Ascending aorta (tissue), 2 donors: ENCODE measurements around the gene TMEM63B. TPM values are rescaled to one million over a fixed set of nuclear protein-coding genes. Genes with fewer than 3 reads are reported as not detected.

Experiments
- DNase-seq, 2 donors: peaks; one replicate each; pipeline ENCODE4 v3.0.0-alpha.2; 2019; ENCODE audit warnings: low spot score in 2 of 2
- H3K27ac ChIP-seq, 2 donors: fragments of 200-600 bp; sonication (generic); one replicate each; pipeline ENCODE4 v1.5.1; 2016 to 2017; ENCODE audit warnings: mild to moderate bottlenecking in 1 of 2
- H3K27me3 ChIP-seq: fragments of 200-600 bp; sonication (generic); one replicate; pipeline ENCODE4 v1.5.1; 2017
- H3K36me3 ChIP-seq, 2 donors: fragments of 200-600 bp; sonication (generic); one replicate each; pipeline ENCODE4 v1.5.1; 2016
- H3K4me1 ChIP-seq, 2 donors: fragments of 200-600 bp; sonication (generic); one replicate each; pipeline ENCODE4 v1.5.1; 2016 to 2017; ENCODE audit warnings: mild to moderate bottlenecking in 1 of 2
- H3K4me3 ChIP-seq, 2 donors: fragments of 200-600 bp; sonication (generic); one replicate each; pipeline ENCODE4 v1.5.1; 2016 to 2017; ENCODE audit warnings: mild to moderate bottlenecking in 1 of 2
- H3K9me3 ChIP-seq, 2 donors: fragments of 200-600 bp; sonication (generic); one replicate each; pipeline ENCODE4 v1.5.1; 2016
- intact Hi-C: fragments of 100-400 bp; cut with DNase I; formaldehyde crosslinking; loops from one replicate; pipeline ENCODE4 v1.15.1; 2023
- total RNA-seq: library from RNA; depleted of rRNA; stranded (reverse); fragments of >200 nt; gene quantifications from one replicate; pipeline ENCODE4 v1.1.0, GENCODE V29; 2016
- TF ChIP-seq, protein P1 (sequence below), 3 experiments: fragments of 200-600 bp in 2 of 3; fragments of 450-650 bp in 1 of 3; sonication (generic) in 2 of 3; IDR thresholded peaks; one replicate each; pipeline ENCODE4 v1.5.1; 2016 to 2019; ENCODE audit warnings: antibody characterized with exemption in 3 of 3, mild to moderate bottlenecking in 1 of 3, moderate library complexity in 1 of 3

The TMEM63B gene
- total RNA-seq, 1 donor from 2014 or later, result 9.6 TPM

DNA sequence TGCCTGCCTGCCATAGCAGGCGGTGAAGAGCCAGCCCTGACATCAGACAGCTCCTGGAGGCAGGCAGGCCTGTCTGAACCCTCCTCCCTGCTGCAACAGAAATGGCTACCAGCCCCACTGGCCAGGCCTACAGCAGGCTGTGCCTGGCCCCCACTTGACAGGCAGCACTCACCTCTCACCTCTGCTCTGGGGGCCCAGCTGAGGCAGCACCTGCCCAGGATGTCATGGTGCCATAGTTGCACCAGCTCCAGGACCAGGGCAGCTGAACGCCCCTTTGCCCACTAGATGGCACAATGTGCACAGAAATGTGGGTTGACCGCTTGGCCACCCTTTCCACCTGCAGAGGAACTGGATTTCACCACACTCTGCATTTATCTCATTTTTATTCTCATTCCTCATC lies 30.7 kb upstream of the TMEM63B start:
- no peak overlapping the region for H3K27ac ChIP-seq
- DNase-seq, result peak in 1 of 2 donors; percentile 79
- H3K4me3 ChIP-seq, result no peak overlapping the region
- H3K4me1 ChIP-seq, result no peaks in the 10 kb centered on the region
- H3K27me3 ChIP-seq, result no peaks in the 10 kb centered on the region
- peaks cover 0 to 2% of the 10 kb centered on the region in 2 donors for H3K36me3 ChIP-seq
- no peaks in the 10 kb centered on the region for H3K9me3 ChIP-seq
- intact Hi-C loops, result loop anchor here (1.0 to 10.0 kb wide), 4 partner anchors 36 to 242 kb away; partner anchors contain the start of gene AARS2
- TF ChIP-seq, protein P1, sequence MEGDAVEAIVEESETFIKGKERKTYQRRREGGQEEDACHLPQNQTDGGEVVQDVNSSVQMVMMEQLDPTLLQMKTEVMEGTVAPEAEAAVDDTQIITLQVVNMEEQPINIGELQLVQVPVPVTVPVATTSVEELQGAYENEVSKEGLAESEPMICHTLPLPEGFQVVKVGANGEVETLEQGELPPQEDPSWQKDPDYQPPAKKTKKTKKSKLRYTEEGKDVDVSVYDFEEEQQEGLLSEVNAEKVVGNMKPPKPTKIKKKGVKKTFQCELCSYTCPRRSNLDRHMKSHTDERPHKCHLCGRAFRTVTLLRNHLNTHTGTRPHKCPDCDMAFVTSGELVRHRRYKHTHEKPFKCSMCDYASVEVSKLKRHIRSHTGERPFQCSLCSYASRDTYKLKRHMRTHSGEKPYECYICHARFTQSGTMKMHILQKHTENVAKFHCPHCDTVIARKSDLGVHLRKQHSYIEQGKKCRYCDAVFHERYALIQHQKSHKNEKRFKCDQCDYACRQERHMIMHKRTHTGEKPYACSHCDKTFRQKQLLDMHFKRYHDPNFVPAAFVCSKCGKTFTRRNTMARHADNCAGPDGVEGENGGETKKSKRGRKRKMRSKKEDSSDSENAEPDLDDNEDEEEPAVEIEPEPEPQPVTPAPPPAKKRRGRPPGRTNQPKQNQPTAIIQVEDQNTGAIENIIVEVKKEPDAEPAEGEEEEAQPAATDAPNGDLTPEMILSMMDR (IDR thresholded peaks at IDR 0.05), result peak; percentile 79 to 88 (median 84)

DNA sequence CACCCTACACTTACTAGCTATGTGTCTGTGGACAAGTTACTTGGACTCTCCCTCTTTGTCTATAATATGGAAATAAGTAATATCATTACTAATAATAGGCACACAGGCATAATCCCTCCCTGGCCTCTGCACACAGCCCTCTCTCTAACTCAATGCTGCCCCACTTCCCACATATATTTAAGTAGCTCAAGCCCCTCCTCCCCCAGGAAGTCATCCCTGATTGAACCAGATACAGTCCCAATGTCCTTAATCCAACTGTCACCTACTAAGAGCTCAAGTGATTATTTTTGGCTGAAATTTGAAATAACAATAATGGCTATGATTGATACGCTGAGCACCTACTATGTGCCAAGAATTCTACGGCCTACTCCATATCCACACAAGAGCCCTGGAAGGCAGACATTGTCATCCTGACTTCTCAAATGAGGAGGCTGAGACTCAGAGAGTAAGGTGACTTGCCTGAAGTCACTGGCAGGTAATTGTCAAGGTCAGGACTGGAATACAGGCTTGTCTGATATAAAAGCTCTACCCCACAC lies 29.5 kb upstream of the TMEM63B start:
- Histone ChIP-seq H3K4me3 (no peak overlapping the region), H3K27me3 (no peaks in the 10 kb centered on the region), H3K4me1 (no peaks in the 10 kb centered on the region), H3K9me3 (no peaks in the 10 kb centered on the region), H3K27ac (no peak overlapping the region), H3K36me3 (peaks cover 0 to 2% of the 10 kb centered on the region in 2 donors)
- intact Hi-C loops, result loop anchor here (5.0 to 10.0 kb wide), 2 partner anchors 34 to 217 kb away; partner anchors contain the start of gene AARS2
- TF ChIP-seq, protein P1 (IDR thresholded peaks at IDR 0.05), result no peak
- DNase-seq, result no peak

DNA sequence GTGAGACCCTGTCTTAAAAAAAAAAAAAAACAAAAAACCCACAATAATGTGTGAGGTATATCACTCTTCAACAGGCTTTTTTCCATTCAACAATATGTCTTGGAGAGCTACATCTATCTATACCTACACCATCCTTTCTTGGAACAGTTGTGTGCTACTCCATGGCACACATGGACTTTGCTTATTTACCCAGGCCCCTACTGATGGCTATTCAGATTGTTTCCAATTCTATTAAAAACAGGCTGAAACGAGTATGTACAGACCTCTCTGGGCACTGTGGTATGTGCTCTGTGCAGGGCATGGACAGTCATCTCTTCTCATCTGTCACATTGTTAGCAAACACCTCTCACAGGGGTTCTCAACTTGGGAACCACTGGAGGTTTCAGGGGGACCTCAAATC lies 28.2 kb upstream of the TMEM63B start:
- H3K36me3 ChIP-seq, result peaks cover 2 to 10% of the 10 kb centered on the region in 2 donors
- H3K4me1 ChIP-seq, result no peaks in the 10 kb centered on the region
- intact Hi-C loops, result loop anchor here (5.0 to 10.0 kb wide), 2 partner anchors 33 to 216 kb away; partner anchors contain the start of gene AARS2
- no peaks in the 10 kb centered on the region for H3K9me3 ChIP-seq
- TF ChIP-seq, protein P1 (IDR thresholded peaks at IDR 0.05), result no peak
- DNase-seq, result no peak
- no peak overlapping the region for H3K27ac ChIP-seq
- no peaks in the 10 kb centered on the region for H3K27me3 ChIP-seq
- no peak overlapping the region for H3K4me3 ChIP-seq

DNA sequence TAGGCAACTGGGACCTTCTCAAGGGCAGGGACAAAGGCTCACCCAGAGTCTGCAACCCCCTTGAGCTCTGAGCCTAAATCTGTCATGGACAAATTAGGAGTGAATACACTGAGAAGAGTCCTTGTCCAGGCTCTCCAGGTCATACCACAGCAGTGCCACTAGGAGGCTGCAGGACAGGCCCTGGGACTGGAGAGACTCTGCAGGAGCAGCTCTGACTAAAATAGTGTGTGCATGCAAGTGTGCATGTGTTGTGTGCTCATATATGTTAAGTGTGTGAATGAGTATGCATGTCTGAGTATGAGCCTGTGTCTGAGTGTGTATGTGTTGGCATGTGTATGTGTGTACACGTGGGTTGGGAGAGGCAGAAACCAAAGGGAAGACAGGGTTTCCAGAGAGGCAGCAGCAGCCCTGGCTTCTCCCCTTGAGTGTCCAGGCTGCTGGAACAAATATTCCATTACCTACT lies 27.2 kb upstream of the TMEM63B start:
- intact Hi-C loops, result no loop called here

DNA sequence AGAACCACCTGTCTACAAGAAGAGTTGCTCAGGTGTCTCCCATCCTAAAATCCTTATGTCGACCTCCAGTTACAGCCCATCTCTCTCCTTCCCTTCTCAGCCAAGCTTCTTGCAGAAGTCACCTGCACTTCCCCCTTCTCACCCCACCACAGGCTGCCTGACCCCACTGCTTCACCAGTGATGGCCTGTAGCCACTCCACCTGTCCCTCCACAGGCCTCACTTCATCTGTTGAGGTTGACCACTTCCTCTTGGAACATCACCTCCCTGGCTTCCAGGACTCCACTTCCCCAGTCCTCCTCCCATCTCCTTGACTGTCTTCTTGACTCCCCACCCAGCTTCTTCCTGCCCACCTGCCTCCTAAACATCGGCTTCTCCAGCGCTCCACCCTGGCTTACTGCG lies 25.5 kb upstream of the TMEM63B start:
- H3K4me1 ChIP-seq, result no peaks in the 10 kb centered on the region
- TF ChIP-seq, protein P1 (IDR thresholded peaks at IDR 0.05), result no peak
- intact Hi-C loops, result no loop called here
- no peak overlapping the region for H3K4me3 ChIP-seq
- H3K36me3 ChIP-seq, result peaks cover 0 to 14% of the 10 kb centered on the region in 2 donors
- DNase-seq, result no peak
- no peaks in the 10 kb centered on the region for H3K9me3 ChIP-seq
- no peaks in the 10 kb centered on the region for H3K27me3 ChIP-seq
- H3K27ac ChIP-seq, result no peak overlapping the region

More for the DNA sequence above, 27.2 kb upstream of the TMEM63B start:
- no peaks in the 10 kb centered on the region for H3K27me3 ChIP-seq
- H3K27ac ChIP-seq, result no peak overlapping the region
- H3K9me3 ChIP-seq, result no peaks in the 10 kb centered on the region
- DNase-seq, result no peak
- H3K36me3 ChIP-seq, result peaks cover 0 to 14% of the 10 kb centered on the region in 2 donors
- no peaks in the 10 kb centered on the region for H3K4me1 ChIP-seq
- no peak overlapping the region for H3K4me3 ChIP-seq
- TF ChIP-seq, protein P1 (IDR thresholded peaks at IDR 0.05), result peak in 1 of 3 experiments; percentile 33
